Cardiac fibroblast (primary cell): ENCODE measurements around the gene DAAM1.

ENCODE experiments used
- DNase-seq, 2 donors: peaks; one replicate each; pipeline versions ENCODE4 v3.0.0 to v3.0.0-alpha.2; 2010; ENCODE audit warnings: low read depth in 2 of 2
- H3K4me3 ChIP-seq, 2 donors: replicated peaks in 1 of 2; 1 replicate in 1 of 2; 2 replicates in 1 of 2; pipeline ENCODE4 v1.5.1; 2011; ENCODE audit warnings: low read depth in 2 of 2, low read length in 2 of 2, mild to moderate bottlenecking in 2 of 2, moderate library complexity in 1 of 2
- TF ChIP-seq, protein P1 (sequence below): IDR thresholded peaks from one replicate; pipeline ENCODE4 v1.5.1; 2011; ENCODE audit warnings: low read depth, mild to moderate bottlenecking, low read length, inconsistent platforms

The DAAM1 gene

DNA sequence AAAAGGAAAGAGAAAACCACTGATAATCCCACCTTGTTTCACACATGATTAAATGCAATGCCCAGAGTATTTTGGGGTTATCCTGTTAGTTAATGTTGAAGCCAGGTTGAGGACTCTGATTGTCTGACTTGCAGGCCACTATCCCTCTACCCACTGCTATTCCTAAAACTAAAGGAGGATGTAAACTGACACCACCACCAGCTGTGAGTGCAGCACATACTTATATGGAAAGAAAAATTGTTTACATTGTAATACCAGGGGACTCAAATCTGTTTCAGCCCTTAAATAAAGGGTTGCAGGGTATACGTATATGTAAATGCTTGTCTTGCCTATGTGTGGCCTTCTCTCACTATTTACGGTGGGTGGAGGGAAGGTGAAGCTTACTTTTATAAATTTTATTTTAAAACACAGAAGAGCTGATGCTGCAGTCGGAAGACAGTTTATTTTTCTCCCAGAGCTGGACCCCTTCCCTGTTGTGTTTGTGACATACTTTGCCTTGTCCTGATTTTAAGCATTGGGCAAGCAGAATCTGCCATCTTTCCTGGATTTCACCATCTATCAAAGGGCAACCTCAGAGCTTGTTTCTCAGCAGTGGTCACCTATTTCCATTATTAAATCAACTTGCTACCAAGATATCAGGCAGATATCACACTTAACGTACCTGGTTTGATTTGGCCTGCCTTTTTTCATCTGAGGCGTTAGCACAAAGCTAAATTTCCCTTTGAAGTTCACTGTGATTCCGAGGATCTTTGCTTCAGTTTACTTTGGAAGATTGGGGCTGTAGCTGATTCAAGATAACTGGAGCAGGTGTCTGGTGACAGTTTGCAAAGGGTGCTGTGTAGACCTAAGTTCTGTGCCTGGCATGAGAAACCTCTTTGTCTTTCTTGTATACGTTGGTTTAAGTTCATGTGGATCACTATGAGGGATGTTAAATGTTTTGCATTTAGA lies 25.2 kb downstream of the DAAM1 start:
- DNase-seq = peak in 1 of 2 donors; percentile 41
- TF ChIP-seq, protein P1, sequence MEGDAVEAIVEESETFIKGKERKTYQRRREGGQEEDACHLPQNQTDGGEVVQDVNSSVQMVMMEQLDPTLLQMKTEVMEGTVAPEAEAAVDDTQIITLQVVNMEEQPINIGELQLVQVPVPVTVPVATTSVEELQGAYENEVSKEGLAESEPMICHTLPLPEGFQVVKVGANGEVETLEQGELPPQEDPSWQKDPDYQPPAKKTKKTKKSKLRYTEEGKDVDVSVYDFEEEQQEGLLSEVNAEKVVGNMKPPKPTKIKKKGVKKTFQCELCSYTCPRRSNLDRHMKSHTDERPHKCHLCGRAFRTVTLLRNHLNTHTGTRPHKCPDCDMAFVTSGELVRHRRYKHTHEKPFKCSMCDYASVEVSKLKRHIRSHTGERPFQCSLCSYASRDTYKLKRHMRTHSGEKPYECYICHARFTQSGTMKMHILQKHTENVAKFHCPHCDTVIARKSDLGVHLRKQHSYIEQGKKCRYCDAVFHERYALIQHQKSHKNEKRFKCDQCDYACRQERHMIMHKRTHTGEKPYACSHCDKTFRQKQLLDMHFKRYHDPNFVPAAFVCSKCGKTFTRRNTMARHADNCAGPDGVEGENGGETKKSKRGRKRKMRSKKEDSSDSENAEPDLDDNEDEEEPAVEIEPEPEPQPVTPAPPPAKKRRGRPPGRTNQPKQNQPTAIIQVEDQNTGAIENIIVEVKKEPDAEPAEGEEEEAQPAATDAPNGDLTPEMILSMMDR = no peak
- no peak overlapping the region for H3K4me3 ChIP-seq

- DNase-seq = no peak
- TF ChIP-seq, protein P1 = no peak
- H3K4me3 ChIP-seq = no peak overlapping the region
Observed at GRCh38 chr14:59214702-59215302, 26.3 kb downstream of the DAAM1 start.

GRCh38 chr14:59215322-59215721 lies 26.9 kb downstream of the DAAM1 start:
- no peak overlapping the region for H3K4me3 ChIP-seq
- peak in 1 of 2 donors; percentile 85 for DNase-seq
- TF ChIP-seq, protein P1 = no peak

DNA sequence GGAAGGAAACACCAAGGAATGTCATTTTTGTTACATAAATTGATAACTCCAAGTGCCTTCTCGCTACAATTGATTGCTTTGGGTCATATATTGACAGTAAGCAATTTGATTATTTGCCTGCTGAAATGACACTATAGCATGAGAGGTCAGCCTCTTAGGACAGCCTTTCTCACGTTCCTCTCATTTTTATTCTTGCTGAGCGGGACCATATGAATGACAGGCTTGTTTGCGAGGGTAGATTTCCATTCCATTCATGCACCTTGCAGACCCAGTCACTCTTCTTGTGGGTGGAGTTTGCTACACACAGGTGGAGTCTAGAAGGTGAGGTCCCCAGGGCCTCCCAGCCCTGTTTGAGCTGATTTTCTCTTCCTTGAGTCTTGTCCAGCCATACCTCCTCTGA lies 27.3 kb downstream of the DAAM1 start:
- H3K4me3 ChIP-seq = no peak overlapping the region
- TF ChIP-seq, protein P1 = no peak
- no peak for DNase-seq

- H3K4me3 ChIP-seq = no peak overlapping the region
- TF ChIP-seq, protein P1 = no peak
- DNase-seq = no peak
Observed at GRCh38 chr14:59217011-59217410, 28.5 kb downstream of the DAAM1 start.

- DNase-seq = peak in 1 of 2 donors; percentile 26
- TF ChIP-seq, protein P1 = no peak
- no peak overlapping the region for H3K4me3 ChIP-seq
Observed at GRCh38 chr14:59221568-59221967, 33.1 kb downstream of the DAAM1 start.
